GM18858 (cell line): ENCODE measurements around the gene CBR4.
"Not testable (repeated sequence)": the region's sequence is repeated elsewhere in the genome, so short reads cannot be mapped to it uniquely, and the experiment has no call there.

Source experiments
- ATAC-seq: cut with Tn5 transposase; IDR thresholded peaks from one replicate; pipeline ENCODE4 v1.9.1; 2021; ENCODE audit not compliant: unreplicated experiment

CBR4 gene

DNA sequence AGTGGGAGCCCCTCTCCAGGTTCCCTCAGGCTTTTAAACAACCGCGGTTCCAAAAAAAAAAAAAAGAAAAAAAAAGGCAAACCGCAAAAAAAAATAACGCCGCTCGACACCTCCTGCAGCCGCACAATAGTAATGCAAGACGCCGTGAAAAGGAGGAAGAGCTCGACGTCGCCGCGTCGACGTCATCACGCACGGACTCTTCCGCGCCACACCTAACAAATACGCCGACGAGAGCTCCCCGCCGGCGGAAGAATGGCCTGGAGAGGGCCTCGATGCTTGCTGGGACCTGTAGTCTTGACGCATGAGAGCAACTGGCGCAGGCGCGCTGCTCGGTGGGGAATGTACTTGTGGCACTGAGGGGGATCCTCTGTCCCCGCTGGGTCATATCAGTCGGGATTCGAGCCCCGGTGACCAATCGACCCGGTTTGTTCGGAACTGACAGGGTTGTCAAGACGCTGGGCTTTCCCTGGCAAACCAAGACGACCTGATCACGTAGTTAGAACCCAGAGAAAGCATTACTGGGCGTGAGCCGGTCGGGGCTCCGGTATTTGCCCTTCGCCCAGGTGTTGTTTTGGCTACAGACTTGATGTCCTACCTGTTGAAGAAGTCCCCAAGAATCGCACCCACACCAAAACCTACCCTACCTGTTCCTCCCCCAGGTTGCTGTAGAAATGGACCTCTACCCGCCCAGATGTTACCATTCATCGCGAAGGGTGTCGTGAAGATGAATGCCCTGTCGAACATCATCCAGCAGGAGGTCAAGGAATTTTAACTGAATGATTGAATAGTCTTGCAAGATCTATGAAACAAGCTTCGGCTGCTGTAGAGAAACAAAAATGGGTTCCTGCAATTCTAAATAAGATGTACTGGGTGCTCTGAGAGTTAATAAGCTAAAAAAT is at the start of gene CBR4:
TSS of gene CBR4 (minus strand) at position 131 of the 899 bp plus-strand sequence. CDS start 166 bp downstream, outside the sequence.
- ATAC-seq, result peak; percentile 98

DNA sequence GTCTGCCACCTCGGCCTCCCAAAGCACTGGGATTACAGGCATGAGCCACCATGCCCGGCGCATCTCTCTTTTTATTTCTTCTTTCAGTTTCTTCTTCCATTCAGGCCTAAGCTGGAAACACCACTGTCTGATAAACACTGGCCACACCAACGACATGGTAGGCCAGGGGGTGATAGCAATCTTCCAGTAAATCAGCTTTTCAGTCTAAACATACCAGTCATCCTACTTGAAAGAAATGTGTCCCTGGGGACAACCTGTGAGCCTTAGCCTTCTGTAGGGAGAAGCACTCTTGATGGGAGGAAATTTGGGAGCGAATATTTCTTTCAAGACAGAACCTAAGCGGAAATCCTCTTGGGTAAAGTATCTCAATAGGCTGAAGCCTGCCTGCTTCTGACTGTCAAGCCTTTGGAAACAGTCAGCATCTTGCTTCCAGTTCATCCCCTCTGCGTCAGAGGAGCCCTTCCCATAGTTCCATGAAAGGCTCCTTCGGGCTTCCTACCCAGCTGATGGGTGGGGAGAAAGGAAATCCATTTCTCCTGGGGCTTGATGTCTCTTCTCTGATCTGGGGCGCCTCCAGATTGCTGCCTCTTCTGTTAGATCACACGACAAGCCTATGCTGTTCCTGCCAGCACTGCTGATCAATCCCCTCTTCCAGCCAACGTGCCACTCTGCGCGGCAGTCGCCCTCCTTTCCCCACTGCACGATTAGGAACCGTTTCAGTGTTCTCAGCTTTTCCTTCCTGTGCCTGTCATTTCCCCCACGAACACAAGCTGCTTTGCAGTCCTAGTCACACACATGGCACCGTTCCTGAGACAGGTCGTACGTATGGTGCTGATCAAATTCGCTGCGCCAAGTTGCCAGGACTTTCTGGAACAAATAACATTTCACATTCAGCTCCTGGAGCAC is 49.5 kb upstream of the CBR4 start:
- no peak for ATAC-seq

DNA sequence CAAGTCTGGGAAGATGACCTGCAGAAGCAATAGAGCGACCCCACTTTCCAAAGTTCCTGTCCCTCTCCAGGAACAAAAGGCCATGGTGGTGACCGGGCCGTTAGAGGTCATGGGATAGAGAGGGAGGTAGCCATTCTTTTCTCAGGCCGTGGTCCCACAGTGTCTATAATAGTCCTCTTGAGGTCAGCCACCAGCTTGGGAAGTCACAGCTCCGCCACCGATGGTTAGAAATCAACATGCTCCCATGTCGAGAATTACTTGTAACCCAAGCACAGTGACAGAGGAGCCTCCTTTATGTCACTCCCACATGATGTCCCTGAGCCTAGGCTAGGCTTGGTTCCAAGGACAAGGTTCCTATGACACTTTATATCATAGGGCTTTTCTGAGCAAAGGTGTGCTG is 48.3 kb upstream of the CBR4 start:
- ATAC-seq, result no peak

DNA sequence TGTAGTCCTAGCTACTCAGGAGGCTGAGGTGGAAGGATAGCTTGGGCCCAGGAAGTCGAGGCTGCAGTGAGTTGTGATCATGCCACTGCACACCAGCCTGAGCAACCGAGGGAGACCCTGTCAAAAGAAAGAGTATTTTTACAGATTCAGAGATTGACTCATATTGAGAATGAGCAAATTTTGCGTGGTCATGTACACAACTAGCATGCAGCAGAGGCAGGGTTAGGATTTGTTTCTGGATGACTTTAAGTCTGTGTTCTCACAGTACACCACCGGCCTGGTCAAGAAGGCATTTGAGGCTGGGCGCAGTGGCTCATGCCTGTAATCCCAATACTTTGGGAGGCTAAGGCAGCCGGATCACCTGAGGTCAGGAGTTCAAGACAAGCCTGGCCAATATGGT is 44.8 kb upstream of the CBR4 start:
- ATAC-seq, result peak; percentile 87

DNA sequence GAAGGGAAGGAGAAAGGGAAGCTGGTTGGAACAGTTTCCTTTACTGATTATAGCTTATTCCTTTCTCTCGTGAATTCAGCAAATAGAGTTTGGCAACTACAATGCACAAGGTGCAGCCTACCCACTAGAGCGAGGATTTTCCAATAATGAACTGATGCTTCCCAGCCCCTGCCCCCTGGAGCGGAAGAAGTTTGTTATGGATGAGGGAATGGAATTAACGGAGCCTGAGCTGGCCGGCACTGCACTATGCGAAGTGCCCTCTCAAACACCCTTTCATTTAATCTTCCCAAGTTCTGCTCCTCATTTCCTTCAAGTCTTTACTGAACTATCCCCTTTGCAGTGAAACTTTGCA is 42.5 kb upstream of the CBR4 start:
- ATAC-seq, result no peak

DNA sequence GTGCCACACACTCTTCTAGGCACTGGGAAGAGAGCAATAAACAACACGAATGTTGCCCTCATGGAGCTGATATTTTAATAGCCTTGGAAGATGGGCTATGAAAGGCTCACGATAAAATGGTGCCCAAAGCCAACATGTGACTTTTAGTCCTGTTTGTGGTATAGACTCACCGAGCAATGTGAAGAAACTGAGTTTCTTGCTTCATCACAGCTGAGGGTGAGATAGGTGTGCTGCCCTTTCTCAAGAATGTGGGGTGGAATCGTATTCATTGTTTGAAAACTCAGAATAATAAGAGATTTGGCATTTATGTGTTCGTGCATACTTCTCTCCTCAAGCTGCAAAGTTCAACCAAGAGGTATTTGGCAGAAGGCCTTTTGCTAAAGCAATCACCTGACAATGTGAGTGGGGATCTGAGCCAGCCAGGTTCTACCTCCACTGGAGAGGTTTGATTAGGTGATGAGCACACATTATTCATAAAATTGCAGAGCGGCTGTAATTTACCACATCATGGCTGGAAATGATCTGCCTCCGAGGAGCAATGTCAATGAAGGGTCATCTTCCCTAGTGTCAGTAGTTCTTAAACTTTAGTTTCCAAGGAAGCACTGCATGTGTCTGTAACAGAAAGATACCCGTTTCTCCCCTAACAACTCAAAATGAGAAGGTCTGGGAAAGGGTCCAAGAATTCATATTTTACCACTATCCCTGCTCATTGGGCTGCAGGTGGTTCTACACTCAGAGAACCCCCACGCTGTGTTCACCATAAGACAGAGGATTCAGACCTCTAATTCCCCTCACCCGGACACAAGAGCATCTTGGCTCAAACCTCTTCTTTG is 41.9 kb upstream of the CBR4 start:
- no peak for ATAC-seq

DNA sequence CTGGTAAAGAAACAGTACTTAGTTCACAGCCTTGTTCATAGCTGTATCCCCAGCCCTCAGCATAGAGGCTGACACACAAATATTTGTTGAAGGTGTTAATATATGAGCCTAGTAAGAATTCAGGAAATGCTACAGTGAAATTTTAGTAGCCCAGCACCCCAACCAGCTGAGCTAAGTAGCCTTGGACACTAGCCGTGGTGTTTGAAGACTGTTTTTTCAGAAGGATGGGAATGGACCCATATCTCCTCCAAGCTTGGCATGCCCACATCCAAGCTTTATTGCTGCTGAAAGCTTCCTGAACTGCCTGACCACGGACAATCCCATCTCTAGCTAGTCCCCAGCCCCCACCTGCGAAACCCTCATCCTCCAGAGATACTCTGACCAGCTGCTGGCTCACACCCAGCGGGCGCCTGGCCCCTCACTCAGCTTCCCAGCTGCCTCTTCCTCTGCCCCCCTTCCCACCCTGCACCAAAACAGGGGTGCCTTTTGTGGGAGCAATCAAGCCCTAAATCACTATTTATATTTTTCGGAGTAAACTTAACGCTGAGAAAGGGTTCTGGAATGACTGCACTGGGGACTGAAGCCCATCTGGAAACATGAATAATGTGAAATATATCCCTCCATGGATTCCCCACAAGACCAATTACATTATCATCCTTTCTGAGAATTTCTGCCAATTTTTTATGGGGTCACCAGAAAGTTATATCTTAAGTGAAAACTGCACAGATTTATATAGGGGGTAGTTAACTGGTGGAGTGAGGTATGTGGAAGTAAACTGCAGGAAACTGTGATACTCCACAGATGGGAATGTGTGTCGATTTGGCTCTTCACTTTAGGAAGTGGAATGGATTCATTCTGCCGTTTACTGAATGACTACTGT is 41.1 kb upstream of the CBR4 start:
- no peak for ATAC-seq

DNA sequence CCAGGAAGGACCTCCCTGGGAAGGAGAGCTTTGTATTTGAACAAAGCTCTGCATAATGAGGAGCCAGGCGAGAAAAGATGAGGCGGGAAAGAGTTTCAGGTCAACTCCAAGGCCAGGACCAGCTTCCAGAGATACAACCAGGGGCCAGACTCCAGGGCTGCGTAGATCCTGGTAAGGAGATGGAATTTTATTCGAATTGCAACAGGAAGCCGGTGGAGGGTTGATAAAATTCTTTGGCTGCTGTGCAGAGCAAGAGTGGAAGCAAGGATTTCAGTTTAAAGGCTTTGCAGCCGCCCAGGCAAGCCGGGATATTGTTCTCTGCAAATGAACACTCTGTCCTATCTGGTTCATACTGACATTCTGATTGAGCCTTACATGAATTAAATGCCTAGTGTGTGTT is 40.2 kb upstream of the CBR4 start:
- no peak for ATAC-seq

DNA sequence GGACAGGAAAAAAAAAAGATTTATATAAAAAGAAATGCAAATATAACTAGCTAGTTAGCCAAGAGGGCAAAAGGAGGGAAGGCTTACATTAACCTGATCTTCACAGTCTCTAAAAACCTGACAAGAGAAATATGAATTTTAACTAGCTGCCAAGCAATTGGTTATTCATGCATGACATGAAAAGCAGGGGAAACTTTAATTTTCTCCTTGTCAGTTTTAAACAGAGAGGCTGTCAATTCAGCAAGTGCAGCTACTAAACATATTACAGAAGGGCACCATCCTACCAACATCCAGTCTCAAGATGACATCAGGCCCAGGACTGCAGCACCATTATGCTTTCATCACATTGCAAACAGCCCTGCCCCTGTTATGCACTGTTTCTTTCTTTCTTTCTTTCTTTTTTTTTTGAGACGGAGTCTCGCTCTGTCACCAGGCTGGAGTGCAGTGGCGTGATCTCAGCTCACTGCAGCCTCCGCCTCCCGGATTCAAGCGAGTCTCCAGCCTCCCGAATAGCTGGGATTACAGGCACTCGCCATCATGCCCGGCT is 38.9 kb upstream of the CBR4 start:
- no peak for ATAC-seq

DNA sequence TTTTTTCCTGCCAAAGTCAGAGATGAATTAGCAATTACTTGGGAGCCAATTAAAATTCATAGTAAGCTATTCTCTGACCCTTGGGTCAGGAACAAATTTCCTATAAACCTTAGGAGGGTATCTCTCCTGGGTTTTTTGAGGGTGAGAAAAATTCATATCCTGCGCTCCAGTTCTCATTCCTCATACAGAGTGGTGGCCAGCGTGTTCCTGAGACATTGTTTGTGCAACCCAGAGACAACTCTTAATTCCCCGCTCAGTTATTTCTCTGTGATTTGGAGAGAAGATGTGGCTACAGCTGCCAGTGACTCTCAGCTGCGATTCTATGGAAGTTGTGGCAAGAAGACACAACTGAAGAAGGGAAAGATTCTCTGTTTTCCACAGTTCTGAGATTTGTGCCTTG is 37.9 kb upstream of the CBR4 start:
- ATAC-seq, result no peak

DNA sequence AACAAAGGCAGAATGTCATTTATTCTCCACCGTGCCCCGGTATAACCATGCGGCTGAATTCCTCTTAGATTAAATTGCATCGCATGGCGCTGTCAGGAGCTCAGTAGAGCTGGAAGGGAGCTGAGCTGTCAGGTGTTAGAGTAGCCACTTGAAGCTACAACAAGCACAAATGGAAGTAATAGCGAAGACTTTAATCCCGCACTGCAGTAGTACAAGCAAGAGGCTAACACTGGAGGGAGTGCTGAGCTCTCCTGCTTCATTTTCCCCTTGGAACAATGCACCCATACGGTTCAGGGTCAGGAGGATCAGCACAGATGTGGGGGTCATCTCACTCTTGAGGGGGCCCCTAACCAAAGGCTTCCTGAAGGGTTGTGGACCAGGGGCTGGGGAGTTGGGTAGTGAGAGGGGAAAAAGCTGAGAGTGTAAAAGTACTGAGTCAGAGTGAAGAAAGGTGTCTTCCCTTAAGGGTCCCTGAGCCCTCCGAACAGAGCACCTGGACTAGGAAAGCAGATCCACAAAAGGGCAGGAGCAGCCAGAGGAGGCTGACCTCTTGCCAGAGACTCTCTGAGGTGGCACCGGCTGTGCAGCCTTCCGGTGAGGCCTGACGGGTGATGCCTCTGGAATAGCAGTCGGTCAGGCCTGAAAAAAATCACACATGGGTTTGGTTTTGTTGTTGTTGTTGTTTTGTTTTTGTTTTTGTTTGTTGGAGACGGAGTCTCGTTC is 36.0 kb upstream of the CBR4 start:
- no peak for ATAC-seq

DNA sequence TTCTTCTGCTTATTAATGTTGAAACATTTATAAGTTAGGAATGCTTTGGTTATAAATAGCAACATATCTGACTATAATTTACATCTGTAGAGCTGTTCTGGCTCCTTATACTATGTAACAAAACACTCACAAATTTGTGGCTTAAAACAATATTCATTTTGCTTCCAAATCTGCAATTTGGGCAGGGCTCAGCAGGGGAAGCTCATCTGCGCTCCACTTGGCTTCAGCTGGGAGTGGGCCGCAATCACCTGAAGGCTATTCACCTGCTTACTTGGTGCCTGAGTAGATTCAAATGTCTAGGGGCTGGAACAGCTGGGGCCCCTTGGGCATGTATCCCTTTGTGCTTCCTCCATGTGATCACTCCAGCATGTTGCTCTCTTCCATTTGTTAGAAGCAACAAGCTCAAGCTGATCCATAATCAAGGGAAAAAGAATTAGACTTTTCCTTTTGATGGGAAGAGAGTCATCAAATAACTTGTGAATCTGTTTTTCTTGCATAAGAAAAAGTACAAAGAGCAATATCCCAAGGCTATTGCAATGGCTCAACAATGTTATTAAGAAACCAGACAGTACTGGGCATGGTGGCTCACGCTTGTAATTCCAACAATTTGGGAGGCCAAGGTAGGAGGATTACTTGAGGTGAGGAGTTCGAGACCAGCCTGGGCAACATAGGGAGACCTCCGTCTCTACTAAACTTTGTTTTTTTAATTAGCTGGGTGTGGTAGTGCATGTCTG is 34.8 kb upstream of the CBR4 start:
- ATAC-seq, result no peak

DNA sequence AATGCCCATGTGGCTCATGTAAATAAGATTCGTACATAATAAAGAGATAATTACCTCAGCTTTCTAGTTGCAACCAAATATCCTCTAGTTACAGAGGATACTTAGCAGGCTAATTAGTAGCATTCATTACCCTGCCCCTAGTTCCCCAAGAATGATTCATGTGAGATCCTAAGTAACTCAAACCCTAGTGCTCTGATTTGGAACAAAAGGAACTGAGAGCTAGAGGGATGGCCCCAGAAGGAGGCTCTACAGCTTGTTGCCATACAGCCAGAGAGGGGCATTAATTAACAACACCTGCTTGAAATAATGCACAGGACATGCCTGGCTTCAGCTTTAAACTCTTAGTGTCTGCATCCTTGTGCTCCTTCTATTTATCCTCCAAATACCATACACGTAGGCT is 32.6 kb upstream of the CBR4 start:
- no peak for ATAC-seq

DNA sequence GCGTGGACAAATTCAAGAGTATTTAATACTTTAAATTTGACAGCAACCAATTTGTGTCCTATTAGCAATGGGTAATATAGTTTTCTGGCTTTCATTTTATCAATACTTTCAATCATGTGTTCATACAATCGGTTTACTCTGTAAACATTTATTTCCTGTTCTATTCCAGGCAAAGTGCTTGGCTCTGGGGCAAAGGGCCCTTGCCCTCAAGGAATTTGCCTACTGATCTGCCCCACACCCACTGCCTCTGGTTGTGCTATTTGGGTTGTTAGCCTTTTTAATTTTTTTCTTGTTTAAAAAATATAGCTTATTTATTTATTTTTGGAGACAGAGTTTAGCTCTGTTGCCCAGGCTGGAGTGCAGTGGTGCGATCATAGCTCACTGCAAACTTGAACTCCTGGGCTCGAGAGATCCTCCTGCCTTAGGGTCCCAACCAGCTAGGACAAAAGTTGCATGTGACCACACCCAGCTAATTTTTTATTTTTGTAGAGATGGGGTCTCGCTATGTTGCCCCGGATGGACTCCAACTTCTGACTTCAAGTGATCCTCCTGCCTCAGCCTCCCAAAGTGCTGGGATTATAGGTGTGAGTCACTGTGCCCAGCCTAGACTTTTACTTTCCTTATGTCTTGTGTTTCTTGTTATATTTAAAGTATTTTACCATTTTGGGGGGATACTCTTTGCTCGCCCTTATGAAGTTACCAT is 30.7 kb upstream of the CBR4 start:
- no peak for ATAC-seq

DNA sequence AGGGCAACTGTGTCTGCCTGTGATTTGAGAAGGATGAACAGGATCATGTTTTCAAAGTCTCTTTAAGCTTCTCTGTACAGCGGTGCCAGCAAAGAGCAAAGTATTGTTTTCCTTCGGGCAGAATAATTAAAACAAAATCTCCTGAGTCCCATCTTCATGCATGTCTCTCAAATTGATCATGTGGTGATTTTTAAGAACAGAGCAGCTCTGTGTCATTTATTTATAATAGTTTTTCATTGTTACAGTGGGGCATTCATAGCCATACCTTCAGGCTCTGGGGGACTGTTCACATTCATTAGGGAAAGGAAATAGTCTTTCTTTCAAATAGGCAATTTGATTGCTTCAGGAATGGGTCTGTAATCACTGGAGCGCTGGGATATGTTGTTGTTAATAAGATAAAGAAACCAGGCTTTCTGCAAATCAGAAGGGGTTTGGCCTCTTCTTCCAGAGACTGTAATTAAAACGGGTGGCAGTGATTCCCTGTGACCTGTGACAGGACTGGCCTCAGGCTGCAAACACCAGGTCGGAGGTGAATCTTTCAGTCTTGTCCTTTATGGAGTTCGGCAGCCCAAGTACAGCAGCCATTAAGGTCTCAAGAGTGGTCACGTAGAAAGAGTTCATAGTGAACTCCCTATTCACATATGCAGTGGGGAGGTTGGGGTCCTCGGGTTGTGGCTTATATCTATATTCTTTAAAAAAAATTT is 29.3 kb upstream of the CBR4 start:
- ATAC-seq, result no peak

DNA sequence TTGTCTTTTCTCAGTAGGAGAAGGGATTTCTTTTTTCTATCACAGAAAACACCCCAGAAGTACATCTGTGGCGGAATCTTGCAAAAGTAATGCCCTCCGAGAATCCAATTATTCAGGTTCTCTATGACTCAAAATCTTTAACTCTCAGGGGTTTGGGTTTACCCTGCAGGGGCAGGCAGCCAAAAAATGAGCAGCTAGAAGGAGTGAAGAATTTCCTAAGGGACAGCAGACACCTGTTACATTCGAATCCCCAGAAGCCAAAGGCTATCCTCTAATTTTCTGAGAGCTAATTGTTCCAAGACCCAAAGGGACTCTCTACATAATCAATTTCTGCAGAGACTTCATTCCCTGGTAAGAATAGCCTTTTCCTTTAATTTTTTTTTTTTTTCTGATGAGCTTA is 27.5 kb upstream of the CBR4 start:
- no peak for ATAC-seq

DNA sequence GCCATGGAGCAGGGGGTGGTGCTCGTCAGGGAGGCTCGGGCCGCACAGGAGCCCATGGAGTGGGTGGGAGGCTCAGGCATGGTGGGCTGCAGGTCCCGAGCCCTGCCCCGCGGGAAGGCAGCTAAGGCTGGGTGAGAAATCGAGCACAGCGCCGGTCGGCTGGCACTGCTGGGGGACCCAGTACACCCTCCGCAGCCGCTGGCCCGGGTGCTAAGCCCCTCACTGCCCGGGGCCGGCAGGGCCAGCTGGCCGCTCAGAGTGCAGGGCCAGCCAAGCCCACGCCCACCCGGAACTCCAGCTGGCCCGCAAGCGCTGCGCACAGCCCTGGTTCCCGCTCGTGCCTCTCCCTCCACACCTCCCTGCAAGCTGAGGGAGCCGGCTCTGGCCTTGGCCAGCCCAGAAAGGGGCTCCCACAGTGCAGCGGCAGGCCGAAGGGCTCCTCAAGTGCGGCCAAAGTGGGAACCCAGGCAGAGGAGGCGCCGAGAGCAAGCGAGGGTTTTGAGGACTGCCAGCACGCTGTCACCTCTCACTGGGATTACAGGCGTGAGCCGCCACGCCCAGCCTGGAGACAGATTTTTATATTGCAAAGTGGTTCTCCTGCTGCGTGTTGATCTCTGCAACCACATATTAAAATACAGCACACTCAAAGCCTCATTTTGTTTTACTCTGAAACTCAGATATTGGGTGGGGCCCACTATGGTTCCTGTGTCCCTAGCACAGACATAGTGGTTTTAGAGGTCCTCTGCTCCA is 26.0 kb upstream of the CBR4 start:
- not testable (repeated sequence) for ATAC-seq
